Endothelial cell of umbilical vein (primary cell): Measurements from ENCODE around the gene ITIH5. TPM values are rescaled to one million over a fixed set of nuclear protein-coding genes. Genes with fewer than 3 reads are reported as not detected.

ENCODE experiments used
- BruUV-seq: library from RNA; stranded (reverse); fragments of 400-500 nt; replicated peaks from 2 replicates; lab custom pipeline; 2021; lab: Mats Ljungman, UMichigan
- CTCF ChIA-PET: fragments of 300-600, 350-600 bp; sonication (Branson Sonifier 250); formaldehyde crosslinking; loops from one replicate; lab custom pipeline; 2021; ENCODE audit warnings: antibody characterized with exemption, inconsistent platforms; lab: Charles Lee
- POLR2A ChIA-PET: fragments of 300-600, 350-600 bp; sonication (Branson Sonifier 250); formaldehyde crosslinking; loops from one replicate; lab custom pipeline; 2021; ENCODE audit warnings: antibody characterized with exemption, inconsistent platforms; lab: Charles Lee
- DNase-seq: peaks from one replicate; pipeline ENCODE4 v3.0.0-alpha.2; 2011; ENCODE audit warnings: low read depth, low spot score
- FAIRE-seq: peaks from 2 replicates; lab custom pipeline; 2011; peaks lifted over from hg19 to GRCh38; lab: Jason Lieb, UNC
- H2AFZ ChIP-seq: 2 replicates; pipeline ENCODE4 v1.6.0; 2012; ENCODE audit warnings: low read depth, low read length, control low read depth, inconsistent platforms
- H3K27ac ChIP-seq: 2 replicates; pipeline ENCODE4 v1.5.1; 2011; ENCODE audit warnings: low read depth, mild to moderate bottlenecking, control low read depth, low read length, moderate library complexity; ENCODE audit not compliant: insufficient read depth
- H3K27me3 ChIP-seq, 2 experiments: 2 replicates each; pipeline versions ENCODE4 v1.6.0 to v1.6.1; 2011; ENCODE audit warnings: low read length in 2 of 2, mixed read lengths in 1 of 2; ENCODE audit not compliant: control insufficient read depth in 2 of 2, insufficient read depth in 2 of 2
- H3K36me3 ChIP-seq, 2 experiments: 2 replicates in 1 of 2; 3 replicates in 1 of 2; pipeline ENCODE4 v1.5.1; 2011; ENCODE audit warnings: low read length in 2 of 2, mild to moderate bottlenecking in 1 of 2, moderate library complexity in 1 of 2; ENCODE audit not compliant: control insufficient read depth in 2 of 2, insufficient read depth in 2 of 2; ENCODE audit errors: extremely low read depth in 1 of 2
- H3K4me1 ChIP-seq: 3 replicates; pipeline ENCODE4 v1.5.1; 2011; ENCODE audit warnings: mild to moderate bottlenecking, low read length; ENCODE audit not compliant: control insufficient read depth, insufficient read depth; ENCODE audit errors: extremely low read depth
- H3K4me2 ChIP-seq: 2 replicates; pipeline ENCODE4 v1.6.1; 2011; ENCODE audit warnings: low read length, control low read depth, mixed read lengths; ENCODE audit not compliant: insufficient read depth
- H3K4me3 ChIP-seq, 3 experiments: fragments of 200-600 bp in 1 of 3; sonication (generic), shearing (Covaris generic) in 1 of 3; replicated peaks in 1 of 3; 2 replicates each; pipeline ENCODE4 v1.5.1; 2011 to 2016; ENCODE audit warnings: control low read depth in 3 of 3, low read length in 3 of 3, mild to moderate bottlenecking in 2 of 3, inconsistent platforms in 1 of 3, low read depth in 1 of 3, moderate library complexity in 1 of 3; ENCODE audit not compliant: insufficient read depth in 1 of 3
- H3K79me2 ChIP-seq: 2 replicates; pipeline ENCODE4 v1.6.0; 2012; ENCODE audit warnings: low read length, inconsistent platforms; ENCODE audit not compliant: control insufficient read depth, insufficient read depth
- H3K9ac ChIP-seq: replicated peaks from 2 replicates; pipeline ENCODE3; 2011; ENCODE audit warnings: low read length, control low read depth; ENCODE audit not compliant: insufficient read depth; ENCODE audit errors: extremely low read depth
- H3K9me1 ChIP-seq: replicated peaks from 3 replicates; pipeline ENCODE4 v1.6.0; 2011; ENCODE audit warnings: mild to moderate bottlenecking, low read length; ENCODE audit not compliant: control insufficient read depth, insufficient read depth; ENCODE audit errors: extremely low read depth
- H3K9me3 ChIP-seq: replicated peaks from 2 replicates; pipeline ENCODE4 v1.5.1; 2012; ENCODE audit warnings: low read length, inconsistent platforms; ENCODE audit not compliant: control insufficient read depth, insufficient read depth
- H4K20me1 ChIP-seq: replicated peaks from 2 replicates; pipeline ENCODE3; 2011; ENCODE audit warnings: mild to moderate bottlenecking, low read length; ENCODE audit not compliant: control insufficient read depth, insufficient read depth; ENCODE audit errors: extremely low read depth
- EZH2 ChIP-seq: IDR thresholded peaks from 2 replicates; pipeline ENCODE4 v1.6.1; 2012; ENCODE audit warnings: borderline replicate concordance, low read depth, mild to moderate bottlenecking, moderate library complexity, low read length, inconsistent platforms; ENCODE audit not compliant: severe bottlenecking
- FOS ChIP-seq: IDR thresholded peaks from 2 replicates; pipeline ENCODE4 v1.6.1; 2011; ENCODE audit warnings: mild to moderate bottlenecking, low read length, moderate library complexity, borderline replicate concordance; ENCODE audit not compliant: insufficient read depth
- GATA2 ChIP-seq: IDR thresholded peaks from 2 replicates; pipeline ENCODE4 v1.7.0; 2011; ENCODE audit warnings: low read depth, mild to moderate bottlenecking, moderate library complexity, mixed read lengths, low read length; ENCODE audit not compliant: insufficient read length, insufficient read depth
- JUN ChIP-seq: IDR thresholded peaks from 2 replicates; pipeline ENCODE4 v1.6.1; 2011; ENCODE audit warnings: borderline replicate concordance, low read depth; ENCODE audit not compliant: insufficient read length, insufficient read depth
- MAX ChIP-seq: IDR thresholded peaks from 2 replicates; pipeline ENCODE4 v1.6.1; 2011; ENCODE audit not compliant: insufficient read depth, insufficient read length
- MYC ChIP-seq: IDR thresholded peaks from one replicate; pipeline ENCODE4 v1.6.1; 2011; ENCODE audit warnings: mild to moderate bottlenecking, low read depth, low read length
- POLR2A ChIP-seq: IDR thresholded peaks from 2 replicates; pipeline ENCODE4 v1.6.1; 2012; ENCODE audit warnings: low read depth, mild to moderate bottlenecking, control low read depth, low read length
- POLR2AphosphoS5 ChIP-seq: IDR thresholded peaks from 2 replicates; pipeline ENCODE4 v1.6.1; 2012; ENCODE audit warnings: low read depth, mild to moderate bottlenecking, control low read depth, low read length, moderate library complexity; ENCODE audit not compliant: insufficient read depth
- dilution Hi-C: fragments of 300-500 bp; cut with MboI; formaldehyde crosslinking; loops from one replicate; pipeline ENCODE4 v1.15.0; 2019; ENCODE audit warnings: low sequenced_read_pairs; ENCODE audit not compliant: extremely low pct_ligation_motif_present
- intact Hi-C: fragments of 100-400 bp; cut with micrococcal nuclease; formaldehyde crosslinking; loops from one replicate; pipeline ENCODE4 v1.10.0; 2022
- polyA plus RNA-seq, 4 experiments: library from polyadenylated mRNA; depleted of rRNA in 3 of 4; stranded (reverse) in 3 of 4; unstranded in 1 of 4; fragments of >200 nt; gene quantifications; 2 replicates each; pipeline versions ENCODE4 v1.2.1 to v1.2.3, GENCODE V29; 2011 to 2012; ENCODE audit warnings: missing spikeins in 1 of 4
- total RNA-seq: library from RNA; stranded (reverse); gene quantifications from 2 replicates; pipeline ENCODE4 v1.2.3, GENCODE V29; 2021
- TF ChIP-seq, protein P1 (sequence below), 2 donors: IDR thresholded peaks; 1 replicate in 1 of 2; 2 replicates in 1 of 2; pipeline ENCODE4 v1.5.1; 2011; ENCODE audit warnings: low read length in 2 of 2, mild to moderate bottlenecking in 2 of 2, moderate library complexity in 2 of 2, control low read depth in 1 of 2, inconsistent platforms in 1 of 2, low read depth in 1 of 2; ENCODE audit not compliant: insufficient read depth in 1 of 2; ENCODE audit errors: extremely low read depth in 1 of 2

ITIH5 gene
- total and polyA plus RNA-seq, 2 donors (not counting 3 experiments of a cell fraction or from before 2014, with no cell fraction given) = not detected

- no peaks in the 10 kb centered on the region for H3K4me1 ChIP-seq
- no peaks in the 10 kb centered on the region for H3K9me3 ChIP-seq
- no peak overlapping the region for H2AFZ ChIP-seq
- dilution Hi-C loops = no loop called here
- no peak overlapping the region for H3K4me2 ChIP-seq
- no peaks in the 10 kb centered on the region for H3K9me1 ChIP-seq
- intact Hi-C loops = no loop called here
- ChIA-PET POLR2A (no interaction called here), CTCF (no interaction called here)
- H3K27me3 ChIP-seq = no peaks in the 10 kb centered on the region
- TF ChIP-seq, protein P1, sequence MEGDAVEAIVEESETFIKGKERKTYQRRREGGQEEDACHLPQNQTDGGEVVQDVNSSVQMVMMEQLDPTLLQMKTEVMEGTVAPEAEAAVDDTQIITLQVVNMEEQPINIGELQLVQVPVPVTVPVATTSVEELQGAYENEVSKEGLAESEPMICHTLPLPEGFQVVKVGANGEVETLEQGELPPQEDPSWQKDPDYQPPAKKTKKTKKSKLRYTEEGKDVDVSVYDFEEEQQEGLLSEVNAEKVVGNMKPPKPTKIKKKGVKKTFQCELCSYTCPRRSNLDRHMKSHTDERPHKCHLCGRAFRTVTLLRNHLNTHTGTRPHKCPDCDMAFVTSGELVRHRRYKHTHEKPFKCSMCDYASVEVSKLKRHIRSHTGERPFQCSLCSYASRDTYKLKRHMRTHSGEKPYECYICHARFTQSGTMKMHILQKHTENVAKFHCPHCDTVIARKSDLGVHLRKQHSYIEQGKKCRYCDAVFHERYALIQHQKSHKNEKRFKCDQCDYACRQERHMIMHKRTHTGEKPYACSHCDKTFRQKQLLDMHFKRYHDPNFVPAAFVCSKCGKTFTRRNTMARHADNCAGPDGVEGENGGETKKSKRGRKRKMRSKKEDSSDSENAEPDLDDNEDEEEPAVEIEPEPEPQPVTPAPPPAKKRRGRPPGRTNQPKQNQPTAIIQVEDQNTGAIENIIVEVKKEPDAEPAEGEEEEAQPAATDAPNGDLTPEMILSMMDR (IDR thresholded peaks at IDR 0.05; ENCODE audit: extremely low read depth in 1 of 2, insufficient read depth in 1 of 2, low read depth in 1 of 2, low read length in 2 of 2) = no peak
- TF ChIP-seq MAX = no peak
- no peak for TF ChIP-seq MYC
- TF ChIP-seq FOS = no peak
- TF ChIP-seq GATA2 = no peak
- no peak for TF ChIP-seq POLR2A
- TF ChIP-seq EZH2 = no peak
- TF ChIP-seq JUN = no peak
- no peak for TF ChIP-seq POLR2AphosphoS5
- DNase-seq (no peak), FAIRE-seq (no peak)
- no peak overlapping the region for H3K4me3 ChIP-seq
- no peak overlapping the region for H3K9ac ChIP-seq
- no peaks in the 10 kb centered on the region for H3K36me3 ChIP-seq
- BruUV-seq = no TSS peak
- H3K27ac ChIP-seq = no peak overlapping the region
- no peaks in the 10 kb centered on the region for H3K79me2 ChIP-seq
- no peaks in the 10 kb centered on the region for H4K20me1 ChIP-seq
Observed at GRCh38 chr10:7566891-7567290, 99.9 kb downstream of the ITIH5 start.
